Measurements from ENCODE around the gene MEIKIN.
"Not testable (repeated sequence)": the region's sequence is repeated elsewhere in the genome, so short reads cannot be mapped to it uniquely, and the experiment has no call there.

MEIKIN gene

DNA sequence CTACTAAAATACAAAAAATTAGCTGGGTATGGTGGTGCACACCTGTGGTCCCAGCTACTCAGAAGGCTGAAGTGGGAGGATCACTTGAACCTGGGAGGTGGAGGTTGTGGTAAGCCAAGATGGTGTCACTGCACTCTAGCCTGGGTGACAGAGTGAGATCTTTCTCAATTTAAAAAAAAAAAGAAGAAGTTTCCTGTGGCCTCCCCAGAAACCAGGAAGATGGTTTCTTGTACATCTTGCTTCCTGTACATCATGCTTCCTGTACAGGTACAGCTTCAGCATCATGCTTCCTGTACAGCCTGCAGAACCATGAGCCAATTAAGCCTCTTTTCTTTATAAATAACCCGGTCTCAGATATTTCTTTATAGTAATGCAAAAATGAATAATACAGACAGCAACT, 43.2 kb downstream of the MEIKIN start:
- DNase-seq (ENCODE audit: low read depth), result not testable (repeated sequence)

DNA sequence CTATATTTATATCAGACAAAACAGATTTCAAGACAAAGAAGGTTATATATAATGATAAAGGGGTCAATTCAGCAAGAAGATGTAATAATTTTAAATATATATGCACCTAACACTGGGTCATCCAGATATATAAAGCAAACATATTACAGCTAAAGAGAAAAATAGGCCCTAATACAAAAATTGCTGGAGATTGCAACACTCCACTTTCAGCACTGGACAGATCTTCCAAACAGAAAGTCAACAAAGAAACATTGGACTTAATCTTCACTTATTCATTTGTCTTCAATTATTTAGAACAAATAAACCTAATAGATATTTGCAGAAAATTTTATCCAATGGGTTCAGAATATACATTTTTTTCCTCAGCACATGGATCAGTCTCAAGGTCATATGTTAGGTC, 45.8 kb downstream of the MEIKIN start:
- DNase-seq (ENCODE audit: low read depth), result no peak

DNA sequence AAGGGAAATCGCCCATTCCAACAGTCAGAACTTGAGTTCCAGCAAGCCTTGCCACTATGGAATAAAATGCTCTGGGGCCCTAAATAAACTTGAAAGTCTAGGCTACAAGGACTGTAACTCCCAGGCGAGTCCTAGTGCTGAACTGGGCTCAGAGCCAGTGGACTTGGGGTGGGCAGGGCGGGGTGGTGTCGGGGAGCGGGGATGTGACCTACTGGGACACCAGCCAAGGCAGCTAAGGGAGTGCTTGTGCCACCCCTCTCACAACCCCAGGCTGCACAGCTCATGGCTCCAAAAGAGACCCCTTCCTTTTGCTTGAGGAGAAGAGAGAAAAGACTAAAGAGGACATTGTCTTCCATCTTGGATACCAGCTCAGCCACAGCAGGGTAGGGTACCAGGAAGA, 61.5 kb downstream of the MEIKIN start:
- no peak for DNase-seq (ENCODE audit: low read depth)

DNA sequence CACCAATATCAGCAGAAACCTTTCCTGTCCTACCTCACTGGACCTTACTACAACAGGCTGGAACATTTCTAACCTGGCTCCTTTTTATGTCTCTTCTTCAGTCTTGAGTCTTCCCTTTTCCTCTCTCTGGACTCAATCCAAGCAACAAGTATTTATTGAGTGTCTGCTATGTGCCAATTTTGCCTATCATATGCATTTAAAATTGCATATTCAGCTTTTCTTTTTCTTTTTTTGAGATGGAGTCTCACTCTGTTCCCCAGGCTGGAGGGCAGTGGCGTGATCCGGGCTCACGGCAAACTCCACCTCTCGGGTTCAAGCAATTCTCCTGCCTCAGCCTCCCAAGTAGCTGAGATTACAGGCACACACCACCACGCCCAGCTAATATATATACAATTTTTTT, 65.8 kb downstream of the MEIKIN start:
- DNase-seq (ENCODE audit: low read depth), result no peak

DNA sequence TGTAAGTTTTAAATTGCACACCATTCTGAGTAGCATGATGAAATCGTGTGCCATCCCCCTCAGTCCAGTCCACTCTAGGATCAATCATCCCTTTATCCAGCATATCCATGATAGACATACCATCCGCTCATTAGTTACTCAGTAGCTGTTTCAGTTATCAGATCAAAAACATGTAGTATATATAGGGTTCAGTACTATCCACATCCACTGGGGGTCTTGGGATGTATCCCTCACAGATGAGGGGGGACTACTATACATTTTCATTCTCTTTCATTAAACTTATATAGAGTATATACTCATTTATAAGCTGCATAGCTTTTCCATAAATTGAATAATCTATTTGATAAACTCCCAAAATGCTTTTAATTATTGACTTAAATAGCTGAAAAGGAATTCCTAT, 67.6 kb downstream of the MEIKIN start:
- no peak for DNase-seq (ENCODE audit: low read depth)

DNA sequence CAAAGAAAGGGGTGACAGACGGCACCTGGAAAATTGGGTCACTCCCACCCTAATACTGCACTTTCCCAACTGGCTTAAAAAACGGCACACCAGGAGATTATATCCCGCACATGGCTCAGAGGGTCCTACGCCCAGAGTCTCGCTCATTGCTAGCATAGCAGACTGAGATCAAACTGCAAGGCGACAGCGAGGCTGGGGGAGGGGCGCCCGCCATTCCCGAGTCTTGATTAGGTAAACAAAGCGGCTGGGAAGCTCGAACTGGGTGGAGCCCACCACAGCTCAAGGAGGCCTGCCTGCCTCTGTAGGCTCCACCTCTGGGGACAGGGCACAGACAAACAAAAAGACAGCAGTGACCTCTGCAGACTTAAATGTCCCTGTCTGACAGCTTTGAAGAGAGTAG, 74.2 kb downstream of the MEIKIN start:
- not testable (repeated sequence) for DNase-seq (ENCODE audit: low read depth)

DNA sequence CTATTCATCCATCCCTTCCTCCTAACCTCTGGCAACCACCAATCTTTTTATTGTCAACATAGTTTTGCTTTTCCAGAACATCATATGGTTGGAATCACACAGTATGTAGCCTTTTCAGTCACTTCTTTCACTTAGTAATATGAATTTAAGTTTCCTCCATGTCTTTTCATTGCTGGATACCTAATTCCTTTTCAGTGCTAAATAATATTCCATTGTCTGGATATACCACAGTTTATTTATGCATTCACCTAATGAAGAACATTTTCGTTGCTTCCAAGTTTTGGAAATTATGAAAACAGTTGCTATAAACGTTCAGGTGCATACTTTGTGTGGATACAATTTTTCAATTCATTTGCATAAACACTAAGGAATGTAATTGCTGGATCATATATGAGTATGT, 77.9 kb downstream of the MEIKIN start:
- no peak for DNase-seq (ENCODE audit: low read depth)

DNA sequence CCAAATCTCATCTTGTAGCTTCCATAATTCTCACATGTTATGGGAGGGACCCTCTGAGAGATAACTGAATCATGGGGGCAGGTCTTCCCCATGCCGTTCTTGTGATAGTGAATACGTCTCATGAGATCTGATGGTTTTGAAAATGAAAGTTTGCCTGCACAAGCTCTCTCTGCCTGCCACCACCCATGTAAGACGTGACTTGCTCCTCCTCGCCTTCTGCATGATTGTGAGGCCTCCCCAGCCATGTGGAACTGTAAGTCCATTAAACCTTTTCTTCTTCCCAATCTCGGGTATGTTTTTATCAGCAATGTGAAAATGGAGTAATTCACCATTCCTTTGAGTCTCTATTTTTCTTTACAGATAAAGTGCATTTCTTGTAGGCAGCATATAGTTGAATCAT, 81.8 kb downstream of the MEIKIN start:
- DNase-seq (ENCODE audit: low read depth), result no peak

DNA sequence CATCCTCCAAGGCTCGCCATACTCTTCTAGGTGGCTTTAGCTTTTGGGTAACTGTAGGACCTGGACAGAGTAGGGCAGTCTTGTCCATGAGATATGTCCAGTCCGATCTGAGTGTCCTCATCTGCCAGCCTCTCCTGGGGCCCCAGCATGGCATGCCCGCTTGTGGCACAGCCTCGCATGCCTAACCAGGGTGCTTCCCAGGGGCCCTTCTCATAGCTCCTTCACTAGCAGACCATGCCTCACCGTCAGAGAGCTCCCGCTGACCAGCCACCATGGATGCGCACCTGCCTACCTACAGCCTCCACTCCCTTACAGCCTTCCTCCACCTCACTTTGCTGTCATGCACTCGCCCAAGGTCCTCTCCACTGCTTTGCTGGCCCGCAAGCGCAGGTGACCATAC, 88.1 kb downstream of the MEIKIN start:
- DNase-seq (ENCODE audit: low read depth), result no peak

DNA sequence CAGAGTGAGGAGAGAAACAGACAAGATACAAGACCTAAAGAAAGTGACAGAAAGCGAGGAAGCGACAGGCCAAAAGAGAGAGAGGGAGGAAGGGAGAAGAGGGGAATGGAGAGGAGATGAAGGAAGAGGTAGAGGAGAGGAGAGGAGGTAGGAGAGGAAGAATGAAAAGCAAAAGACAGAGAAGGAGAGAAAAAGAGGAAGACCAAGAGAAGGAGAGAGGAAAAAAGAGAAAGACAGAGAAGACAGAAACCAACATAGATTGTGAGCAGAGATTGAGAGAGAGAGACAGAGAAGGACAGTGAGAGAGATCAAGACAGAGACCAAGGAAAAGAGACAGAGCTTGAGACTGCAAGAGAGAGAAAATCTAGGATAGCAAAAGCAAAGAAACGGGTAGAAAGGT, 90.0 kb downstream of the MEIKIN start:
- no peak for DNase-seq (ENCODE audit: low read depth)

DNA sequence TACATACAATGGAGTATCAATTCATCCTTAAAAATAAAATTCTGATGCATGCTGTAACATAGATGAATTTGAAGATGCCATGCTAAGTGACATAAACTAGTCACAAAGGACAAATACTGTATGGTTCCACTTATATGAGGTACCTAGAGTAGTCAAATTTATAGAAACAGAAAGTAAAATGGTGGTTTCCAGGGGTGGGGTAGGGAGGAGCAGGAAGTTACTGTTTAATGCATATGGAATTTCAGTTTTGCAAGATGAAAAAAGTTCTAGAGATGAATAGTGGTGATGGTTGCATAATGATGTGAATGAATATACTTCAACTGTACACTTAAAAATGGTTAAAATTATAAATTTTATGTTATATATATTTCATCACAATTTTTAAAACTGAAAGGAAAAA, 91.3 kb downstream of the MEIKIN start:
- DNase-seq (ENCODE audit: low read depth), result no peak

DNA sequence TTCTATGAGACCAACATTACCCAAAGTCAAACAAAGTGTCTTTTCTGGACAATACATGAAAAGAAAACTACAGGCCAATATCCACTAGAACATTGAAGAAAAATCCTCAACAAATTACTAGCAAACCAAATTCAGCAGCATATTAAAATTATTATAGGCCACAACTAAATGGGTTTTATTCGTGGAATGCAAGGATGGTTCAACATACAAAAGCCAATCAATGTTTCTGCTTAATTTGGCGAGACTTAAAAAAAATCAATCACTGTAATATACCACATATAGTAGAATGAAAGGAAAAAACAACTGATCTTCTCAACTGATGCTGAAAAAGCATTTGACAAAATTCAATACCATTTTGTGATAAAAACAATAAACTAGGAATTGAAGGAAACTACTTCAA, 96.8 kb downstream of the MEIKIN start:
- DNase-seq (ENCODE audit: low read depth), result no peak

DNA sequence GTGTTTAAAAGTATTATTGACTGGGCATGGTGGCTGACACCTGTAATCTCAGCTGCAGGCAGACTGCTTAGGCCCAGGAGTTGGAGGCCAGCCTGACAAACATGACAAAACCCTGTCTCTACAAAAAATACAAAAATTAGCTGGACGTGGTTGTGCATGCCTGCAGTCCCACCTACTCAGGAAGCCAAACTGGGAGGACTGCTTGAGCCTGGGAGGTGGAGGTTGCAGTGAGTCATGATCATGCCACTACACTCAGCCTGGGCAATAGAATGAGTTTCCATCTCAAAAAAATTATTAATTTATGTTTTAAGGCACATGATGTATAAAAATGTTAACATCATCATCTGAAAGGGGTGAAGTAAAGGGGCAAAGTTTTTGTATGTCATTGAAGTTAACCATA, 98.9 kb downstream of the MEIKIN start:
- DNase-seq (ENCODE audit: low read depth), result no peak

DNA sequence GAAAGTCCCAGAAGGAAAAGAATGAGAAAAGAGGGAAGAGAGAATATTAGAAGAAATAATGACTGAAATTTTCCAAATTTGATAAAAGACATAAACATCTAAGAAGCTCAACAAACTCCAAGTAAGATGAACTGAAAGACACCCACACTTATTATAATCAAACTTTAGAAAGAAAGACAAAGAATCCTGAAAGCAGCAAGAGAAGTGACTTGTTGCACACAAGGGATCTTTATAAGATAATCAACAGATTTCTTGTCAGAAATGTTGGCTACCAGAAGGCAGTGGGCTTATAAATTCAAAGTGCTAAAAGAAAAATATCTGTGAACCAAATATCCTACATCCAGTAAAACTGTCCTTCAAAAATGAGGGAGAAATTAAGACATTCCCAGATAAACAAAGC, 99.6 kb downstream of the MEIKIN start:
- no peak for DNase-seq (ENCODE audit: low read depth)

DNA sequence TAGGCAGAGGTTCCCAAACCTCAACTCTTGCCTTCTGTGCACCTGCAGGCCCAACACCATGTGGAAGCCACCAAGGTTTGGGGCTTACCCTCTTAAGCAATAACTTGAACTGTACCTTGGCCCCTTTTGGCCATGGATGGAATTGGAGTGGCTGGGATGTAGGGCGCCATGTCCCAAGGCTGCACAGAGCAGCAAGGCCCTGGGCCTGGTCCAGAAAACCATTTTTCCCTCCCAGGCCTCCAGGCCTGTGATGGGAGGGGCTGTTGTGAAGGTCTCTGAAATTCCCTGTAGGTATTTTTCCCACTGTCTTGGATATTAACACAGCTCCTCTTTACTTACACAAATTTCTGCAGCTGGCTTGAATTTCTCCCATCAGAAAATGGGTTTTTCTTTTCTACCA, 102.5 kb downstream of the MEIKIN start:
- not testable (repeated sequence) for DNase-seq (ENCODE audit: low read depth)

DNA sequence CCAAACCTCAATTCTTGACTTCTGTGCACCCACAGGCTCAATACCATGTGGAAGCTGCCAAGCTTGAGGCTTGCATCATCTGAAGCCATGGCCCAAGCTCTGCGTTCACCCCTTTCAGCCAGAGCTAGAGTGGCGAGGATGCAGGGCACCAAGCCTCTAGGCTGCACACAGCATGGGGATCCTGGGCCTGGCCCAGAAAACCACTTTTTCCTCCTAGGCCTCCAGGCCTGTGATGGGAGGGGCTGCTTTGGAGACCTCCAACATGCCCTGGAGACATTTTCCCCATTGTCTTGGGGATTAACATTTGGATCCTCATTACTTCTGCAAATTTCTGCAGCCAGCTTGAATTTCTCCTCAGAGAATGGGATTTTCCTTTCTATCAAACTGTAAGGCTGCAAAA, 112.8 kb downstream of the MEIKIN start:
- DNase-seq (ENCODE audit: low read depth), result not testable (repeated sequence)

DNA sequence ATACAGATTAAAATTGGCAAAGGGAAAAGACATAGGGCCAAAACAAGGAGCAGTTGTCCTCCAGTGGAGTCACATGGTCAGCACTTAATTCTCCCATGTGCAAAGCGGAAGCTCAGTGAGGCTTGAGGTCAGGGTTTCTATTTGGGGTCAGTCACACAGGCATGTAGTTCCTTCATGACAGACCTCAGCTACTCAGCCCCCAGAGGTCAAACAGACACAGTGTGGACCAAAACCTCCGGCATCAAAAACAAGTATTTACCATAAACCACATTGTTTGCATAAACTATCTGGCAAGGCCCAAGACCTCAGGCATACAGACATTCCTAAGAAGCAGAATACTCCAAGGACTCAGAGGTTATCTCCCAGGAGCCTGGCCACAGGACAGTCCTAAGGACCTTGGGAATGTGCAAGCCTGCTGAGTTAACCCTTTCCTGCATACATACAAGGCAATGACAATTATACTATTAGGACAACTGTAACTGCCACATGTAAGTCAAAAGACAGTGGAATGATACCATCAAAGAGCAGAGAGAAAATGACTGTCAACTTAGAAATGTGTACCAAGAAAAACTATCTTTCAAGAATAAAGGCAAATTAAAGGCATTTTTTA, 120.0 kb downstream of the MEIKIN start:
- DNase-seq (ENCODE audit: low read depth), result no peak

DNA sequence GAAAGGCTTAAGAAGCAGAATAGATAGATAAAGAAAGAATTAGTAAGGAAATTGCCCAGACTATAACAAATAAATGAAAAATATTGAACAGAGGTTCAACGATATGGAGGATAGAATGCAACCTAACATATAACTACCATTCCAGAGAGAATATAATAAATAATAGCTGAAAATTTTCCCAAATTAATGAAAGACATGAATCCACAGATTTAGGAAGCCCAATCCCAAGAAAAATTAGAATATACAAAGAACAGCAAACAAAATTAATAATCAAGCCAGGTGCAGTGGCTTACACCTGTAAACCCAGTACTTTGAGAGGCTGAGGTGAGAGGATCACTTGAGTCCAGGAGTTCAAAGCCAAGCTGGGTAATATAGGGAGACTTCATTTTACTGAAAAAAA, 120.8 kb downstream of the MEIKIN start:
- DNase-seq (ENCODE audit: low read depth), result no peak

DNA sequence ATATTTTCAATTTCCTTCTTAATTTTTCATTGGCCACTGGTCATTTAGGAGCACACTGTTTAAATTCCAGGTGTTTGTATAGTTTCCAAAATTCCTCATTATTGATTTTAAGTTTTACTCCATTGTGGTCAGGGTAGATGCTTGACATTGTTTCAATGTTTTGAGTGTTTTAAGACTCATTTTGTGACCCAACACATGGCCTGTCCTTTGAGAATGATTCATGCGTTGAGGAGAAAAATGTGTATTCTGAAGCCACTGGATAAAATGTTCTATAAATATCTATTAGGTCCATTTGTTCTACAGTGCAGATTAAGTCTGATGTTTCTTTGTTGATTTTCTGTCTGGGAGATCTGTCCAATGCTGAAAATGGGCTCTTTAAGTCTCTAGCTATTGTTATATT, 124.2 kb downstream of the MEIKIN start:
- DNase-seq (ENCODE audit: low read depth), result no peak

DNA sequence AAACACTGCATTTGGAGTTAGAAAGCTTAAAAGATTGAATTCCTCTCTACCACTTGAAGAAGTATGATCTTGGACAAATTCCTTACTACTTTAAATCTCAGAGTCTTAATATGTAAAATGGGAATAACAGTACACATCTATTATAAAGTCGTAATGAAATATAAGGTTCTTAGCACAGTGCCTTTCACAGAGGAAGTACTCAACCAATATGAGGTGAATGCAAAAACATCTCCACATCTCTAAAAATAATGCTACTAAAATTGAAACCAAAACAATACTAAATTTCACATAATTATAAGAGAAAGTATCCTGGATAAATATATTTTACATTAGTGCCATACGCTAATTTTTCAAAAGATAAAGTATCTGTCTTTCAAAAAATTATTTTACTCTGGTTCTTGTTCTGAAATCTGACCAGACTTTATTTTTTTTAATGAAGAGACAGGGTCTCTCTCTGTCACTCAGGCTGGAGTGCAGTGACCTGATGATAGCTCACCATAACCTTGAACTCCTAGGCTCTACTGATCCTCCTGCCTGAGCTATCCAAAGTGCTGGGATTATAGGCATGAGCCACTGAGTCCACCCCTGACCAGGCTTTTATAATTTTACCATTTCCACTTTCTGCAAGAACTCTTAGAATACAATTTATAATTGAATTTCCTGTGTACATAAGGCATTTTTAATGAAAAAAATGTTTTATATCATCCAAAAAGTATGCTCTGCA, 127.3 kb downstream of the MEIKIN start:
- no peak for DNase-seq (ENCODE audit: low read depth)

DNA sequence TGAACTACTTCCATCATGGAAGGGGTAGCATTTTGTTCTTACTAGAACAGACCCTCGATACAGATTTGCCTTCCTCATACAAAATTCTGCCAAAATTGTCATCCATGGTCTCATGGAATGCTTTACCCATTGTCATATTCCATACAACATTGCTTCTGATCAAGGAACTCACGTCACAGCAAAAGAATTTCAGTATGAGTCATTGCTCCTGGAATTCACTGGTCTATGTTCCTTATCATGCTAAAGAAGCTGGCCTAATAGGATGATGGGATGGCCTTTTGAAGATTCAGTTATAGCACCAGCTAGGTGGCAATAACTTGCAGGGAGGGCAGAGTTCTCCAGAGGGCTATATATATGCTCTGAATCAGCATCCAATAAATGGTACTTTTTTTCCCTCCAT, 130.5 kb downstream of the MEIKIN start:
- DNase-seq (ENCODE audit: low read depth), result no peak

DNA sequence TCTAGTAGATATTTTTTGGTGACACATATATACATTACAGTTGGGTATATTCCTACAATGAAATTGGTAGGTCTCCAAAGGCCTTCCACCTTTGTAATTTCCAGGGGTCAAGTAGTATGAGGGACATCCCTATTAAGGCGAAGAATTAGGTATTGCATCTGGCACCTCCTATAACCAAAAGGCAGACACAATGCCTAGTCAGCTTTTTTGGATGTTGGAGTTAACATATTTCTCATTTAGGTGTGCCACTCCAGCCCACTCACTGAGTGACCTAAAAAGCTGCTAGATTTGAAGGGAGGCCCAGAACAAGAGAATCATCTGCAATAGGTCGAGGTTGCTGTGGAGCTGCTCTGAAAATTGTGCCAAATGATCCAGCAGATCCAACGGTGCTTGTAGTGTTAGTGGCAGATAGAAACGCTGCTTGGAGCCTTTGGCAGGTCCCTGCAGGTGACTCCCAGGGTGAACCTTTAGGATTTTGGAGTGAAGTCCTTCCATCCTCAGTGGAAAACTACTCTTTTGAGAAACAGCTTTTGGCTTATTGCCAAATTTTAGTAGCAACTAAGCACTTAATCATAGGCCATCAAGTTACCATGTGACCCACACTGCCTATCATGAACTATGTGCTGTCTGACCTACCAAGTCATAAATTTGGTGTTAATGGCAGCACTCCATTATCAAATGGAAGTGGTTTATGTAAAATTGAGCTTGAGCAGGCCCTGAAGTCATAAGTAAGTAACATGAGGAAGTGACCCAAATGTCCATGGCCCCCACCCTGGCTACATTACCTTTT, 132.9 kb downstream of the MEIKIN start:
- DNase-seq (ENCODE audit: low read depth), result no peak

DNA sequence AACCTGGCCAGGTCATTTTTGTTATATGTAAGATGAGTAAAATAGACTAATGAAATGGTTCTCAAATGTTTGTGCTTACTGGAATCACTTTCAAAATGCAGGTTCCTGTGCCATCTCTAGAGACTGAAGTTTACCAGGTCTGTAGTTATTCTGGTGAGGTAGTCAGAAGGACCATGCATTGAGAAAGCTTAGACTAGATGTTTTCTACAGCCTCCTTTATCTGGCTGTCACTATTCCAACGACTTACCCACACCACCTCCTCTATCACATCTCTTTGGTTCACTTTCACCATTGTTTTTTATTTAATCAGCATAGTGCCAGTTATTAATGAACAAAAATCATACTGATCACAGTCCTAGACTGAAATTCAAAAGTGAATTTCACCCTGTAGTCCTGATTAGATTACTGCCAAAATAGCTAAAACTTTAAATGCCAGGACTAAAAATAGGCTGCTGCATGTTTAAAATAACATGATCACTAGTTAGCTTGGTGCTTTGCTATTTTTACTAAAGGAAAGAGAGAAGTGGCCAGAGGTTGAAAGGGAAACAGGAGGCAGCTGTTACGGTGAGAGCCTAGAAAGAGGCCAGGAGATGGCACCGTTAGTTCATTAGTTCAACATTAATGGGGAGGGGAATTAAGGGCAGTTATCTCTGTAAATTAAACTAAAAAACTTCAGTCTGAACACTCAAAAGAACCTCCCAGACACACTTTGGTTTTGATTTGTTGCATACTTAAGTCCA, 134.8 kb downstream of the MEIKIN start:
- DNase-seq (ENCODE audit: low read depth), result no peak
